Measurements from ENCODE around the gene NFIX. TPM values are rescaled to one million over a fixed set of nuclear protein-coding genes. Genes with fewer than 3 reads are reported as not detected.

NFIX gene
- total and polyA plus RNA-seq, 9 of the 15 experiments (the other 6 are each of a cell fraction or from before 2014, with no cell fraction given) = 0.28 to 26.8 (median 5.4) TPM

DNA sequence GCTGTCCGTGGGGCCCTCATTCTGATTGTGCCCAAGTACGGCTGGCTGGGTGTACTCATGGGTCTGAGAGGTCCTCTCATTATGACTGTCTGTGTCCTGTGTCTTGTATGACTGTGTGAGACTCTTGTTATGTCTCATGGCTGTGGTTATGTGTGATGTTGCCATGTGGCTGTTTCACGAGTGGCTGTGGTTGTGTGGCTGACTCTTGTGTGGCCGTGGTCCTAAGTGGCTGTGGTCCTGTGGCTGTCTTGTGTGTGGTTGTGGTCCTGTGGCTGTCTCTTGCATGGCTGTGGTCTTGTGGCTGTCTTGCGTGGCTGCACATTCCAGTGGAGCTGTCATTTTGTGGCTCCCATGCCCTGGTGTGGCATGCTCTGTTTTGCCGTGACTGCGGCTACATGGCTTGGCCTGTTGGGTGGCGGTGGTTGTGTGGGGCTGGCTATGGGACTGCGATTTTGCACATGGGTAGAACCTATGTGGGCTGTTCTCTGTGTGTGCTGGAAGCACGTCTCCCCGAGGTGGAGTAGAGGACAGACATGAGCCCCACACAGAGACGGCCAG, 104.8 kb downstream of the NFIX start (continued):
- TF ChIP-seq TBL1XR1 (IDR thresholded peaks at IDR 0.05; ENCODE audit: low read length in 2 of 2) = peak in 1 of 2 experiments; percentile 42; a peak in 1 of 4 replicates
- no peak for TF ChIP-seq ZNF3 (CRISPR knock-in tag; IDR thresholded peaks at IDR 0.05)
- TF ChIP-seq ZNF124 (CRISPR knock-in tag; IDR thresholded peaks at IDR 0.05) = no peak
- TF ChIP-seq EZH2 (IDR thresholded peaks at IDR 0.05; ENCODE audit: borderline replicate concordance, low read depth, low read length) = no peak
- TF ChIP-seq ZBTB9 (CRISPR knock-in tag; IDR thresholded peaks at IDR 0.05) = peak; percentile 100
- TF ChIP-seq, protein P1, sequence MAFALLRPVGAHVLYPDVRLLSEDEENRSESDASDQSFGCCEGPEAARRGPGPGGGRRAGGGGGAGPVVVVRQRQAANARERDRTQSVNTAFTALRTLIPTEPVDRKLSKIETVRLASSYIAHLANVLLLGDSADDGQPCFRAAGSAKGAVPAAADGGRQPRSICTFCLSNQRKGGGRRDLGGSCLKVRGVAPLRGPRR (CRISPR knock-in tag; IDR thresholded peaks at IDR 0.05) = no peak
- no peak for TF ChIP-seq CHD4 (IDR thresholded peaks at IDR 0.05; ENCODE audit: insufficient read depth, insufficient replicate concordance, low read depth, low read length, poor library complexity, severe bottlenecking)
- no peak for TF ChIP-seq FOXA3 (CRISPR knock-in tag; conservative IDR thresholded peaks at IDR 0.05 in 1 of 2, IDR thresholded peaks at IDR 0.05 in 1 of 2)
- no peak for TF ChIP-seq NR0B1 (IDR thresholded peaks at IDR 0.05; ENCODE audit: partially characterized antibody)
- no peak; the same call in 1 of the 2 replicates for TF ChIP-seq ZNF143 (CRISPR knock-in tag; IDR thresholded peaks at IDR 0.05)
- TF ChIP-seq SREBF2 (CRISPR knock-in tag; IDR thresholded peaks at IDR 0.05) = no peak
- no peak for TF ChIP-seq KLF16 (IDR thresholded peaks at IDR 0.05)
- TF ChIP-seq ZNF717 (CRISPR knock-in tag; IDR thresholded peaks at IDR 0.05) = no peak
- TF ChIP-seq, protein P2, sequence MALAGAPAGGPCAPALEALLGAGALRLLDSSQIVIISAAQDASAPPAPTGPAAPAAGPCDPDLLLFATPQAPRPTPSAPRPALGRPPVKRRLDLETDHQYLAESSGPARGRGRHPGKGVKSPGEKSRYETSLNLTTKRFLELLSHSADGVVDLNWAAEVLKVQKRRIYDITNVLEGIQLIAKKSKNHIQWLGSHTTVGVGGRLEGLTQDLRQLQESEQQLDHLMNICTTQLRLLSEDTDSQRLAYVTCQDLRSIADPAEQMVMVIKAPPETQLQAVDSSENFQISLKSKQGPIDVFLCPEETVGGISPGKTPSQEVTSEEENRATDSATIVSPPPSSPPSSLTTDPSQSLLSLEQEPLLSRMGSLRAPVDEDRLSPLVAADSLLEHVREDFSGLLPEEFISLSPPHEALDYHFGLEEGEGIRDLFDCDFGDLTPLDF (CRISPR knock-in tag; IDR thresholded peaks at IDR 0.05) = no peak
- TF ChIP-seq ZNF76 (CRISPR knock-in tag; IDR thresholded peaks at IDR 0.05; ENCODE audit: borderline replicate concordance) = no peak
- no peak for TF ChIP-seq ZBED1 (IDR thresholded peaks at IDR 0.05)
- 0 out of 2 replicates have a peak, but pooled peaks have one; percentile 19 for TF ChIP-seq TOE1 (IDR thresholded peaks at IDR 0.05; ENCODE audit: borderline replicate concordance)
- TF ChIP-seq TOE1 (CRISPR knock-in tag; IDR thresholded peaks at IDR 0.05; ENCODE audit: borderline replicate concordance, low read depth) = no peak
- no peak for TF ChIP-seq SMAD3 (CRISPR knock-in tag; conservative IDR thresholded peaks at IDR 0.05)
- no peak for TF ChIP-seq CREB1 (IDR thresholded peaks at IDR 0.05)
- no peak for TF ChIP-seq CREB1 (CRISPR knock-in tag; IDR thresholded peaks at IDR 0.05)
- TF ChIP-seq, protein P3, sequence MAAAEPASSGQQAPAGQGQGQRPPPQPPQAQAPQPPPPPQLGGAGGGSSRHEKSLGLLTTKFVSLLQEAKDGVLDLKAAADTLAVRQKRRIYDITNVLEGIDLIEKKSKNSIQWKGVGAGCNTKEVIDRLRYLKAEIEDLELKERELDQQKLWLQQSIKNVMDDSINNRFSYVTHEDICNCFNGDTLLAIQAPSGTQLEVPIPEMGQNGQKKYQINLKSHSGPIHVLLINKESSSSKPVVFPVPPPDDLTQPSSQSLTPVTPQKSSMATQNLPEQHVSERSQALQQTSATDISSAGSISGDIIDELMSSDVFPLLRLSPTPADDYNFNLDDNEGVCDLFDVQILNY (CRISPR knock-in tag; IDR thresholded peaks at IDR 0.05) = no peak
- no peak for TF ChIP-seq KLF13 (tag; IDR thresholded peaks at IDR 0.05; ENCODE audit: borderline replicate concordance, low read depth)
- TF ChIP-seq HDAC8 (tag; IDR thresholded peaks at IDR 0.05) = no peak
- no peak for TF ChIP-seq KAT8 (IDR thresholded peaks at IDR 0.05; ENCODE audit: low read depth)
